HG03064 (cell line): Measurements from ENCODE around the gene MREG.

Source experiments
- ATAC-seq: cut with Tn5 transposase; IDR thresholded peaks from one replicate; pipeline ENCODE4 v1.9.1; 2021; ENCODE audit warnings: low read depth; ENCODE audit not compliant: unreplicated experiment

MREG gene

DNA sequence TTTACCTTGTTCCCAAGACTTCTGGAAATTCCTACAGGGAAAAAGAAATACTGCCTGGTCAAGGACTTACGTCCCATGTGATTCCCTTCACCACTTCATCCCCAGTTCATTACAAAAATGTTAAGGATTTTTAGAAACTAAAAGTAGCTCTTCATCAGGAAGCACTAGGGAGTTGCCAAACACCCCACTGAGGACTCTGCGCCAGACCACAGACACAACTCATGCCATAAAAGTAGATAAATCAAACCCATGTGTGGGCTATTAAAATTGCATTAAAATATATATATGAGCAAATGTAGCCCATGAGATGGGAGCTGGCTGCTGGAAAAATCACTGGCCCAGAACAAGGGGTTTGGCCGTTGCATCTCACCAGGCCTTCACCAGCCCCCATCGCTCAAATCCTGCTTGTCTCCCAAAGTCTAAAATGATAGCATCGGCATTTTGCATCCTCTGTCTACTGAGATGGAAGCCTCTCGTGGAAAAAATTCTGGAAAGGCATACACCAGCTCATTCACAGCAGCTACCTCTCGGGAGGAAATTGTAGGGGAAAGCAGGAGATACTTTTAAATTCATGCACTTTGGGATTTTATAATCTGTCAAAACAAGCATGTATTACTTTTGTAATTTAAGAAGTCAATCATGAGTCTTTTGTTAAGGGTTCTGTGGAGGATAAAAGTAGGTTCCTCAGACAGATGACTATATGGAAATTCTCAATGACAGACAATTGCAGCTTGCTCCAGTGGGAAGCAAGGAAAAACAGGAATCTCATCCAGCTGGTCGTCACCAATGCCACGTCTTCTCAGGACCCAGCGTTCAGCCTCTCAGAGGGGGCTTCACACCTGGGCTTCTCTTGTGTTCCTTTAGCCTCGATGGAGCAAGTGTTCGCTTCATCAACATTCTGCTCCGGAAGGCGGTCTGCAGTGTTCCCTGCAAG, 113.9 kb downstream of the MREG start:
- ATAC-seq: no peak

DNA sequence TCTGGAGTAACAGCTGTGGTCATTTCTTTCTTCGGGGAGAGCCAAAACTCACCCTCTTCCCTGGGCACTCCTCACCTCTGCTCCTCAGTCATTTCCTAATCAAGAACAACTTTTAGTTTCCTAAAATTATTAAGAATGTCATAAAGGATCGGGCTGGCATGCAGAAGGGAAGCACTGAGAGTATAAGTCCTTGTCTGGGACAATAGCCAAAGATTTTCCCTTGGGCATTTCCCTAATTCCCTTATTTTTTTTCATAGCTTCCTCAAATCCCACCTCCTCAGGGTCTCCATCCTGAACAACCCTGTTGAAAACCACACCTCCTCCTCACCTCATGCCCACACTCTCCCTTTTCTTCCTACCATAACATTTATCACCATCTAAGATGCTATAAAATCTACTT, 115.0 kb downstream of the MREG start:
- ATAC-seq: no peak

DNA sequence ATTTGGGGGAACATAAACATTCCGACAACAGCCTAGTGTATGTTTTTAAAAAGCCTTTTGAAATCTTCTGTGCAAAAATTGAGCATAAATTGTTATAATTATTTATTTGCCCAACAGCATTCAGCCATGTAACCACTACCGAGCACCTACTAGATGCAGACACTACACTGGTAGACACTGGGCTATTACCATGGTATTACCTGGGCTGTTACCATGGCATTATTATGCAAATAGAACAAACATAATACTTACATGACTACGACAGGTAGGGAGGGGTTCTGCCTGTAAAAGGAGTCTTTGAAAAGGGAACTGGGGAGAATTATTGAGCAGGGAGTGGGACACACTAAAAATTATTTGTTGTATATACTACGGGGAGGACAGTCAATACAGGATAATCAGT, 116.4 kb downstream of the MREG start:
- no peak for ATAC-seq

DNA sequence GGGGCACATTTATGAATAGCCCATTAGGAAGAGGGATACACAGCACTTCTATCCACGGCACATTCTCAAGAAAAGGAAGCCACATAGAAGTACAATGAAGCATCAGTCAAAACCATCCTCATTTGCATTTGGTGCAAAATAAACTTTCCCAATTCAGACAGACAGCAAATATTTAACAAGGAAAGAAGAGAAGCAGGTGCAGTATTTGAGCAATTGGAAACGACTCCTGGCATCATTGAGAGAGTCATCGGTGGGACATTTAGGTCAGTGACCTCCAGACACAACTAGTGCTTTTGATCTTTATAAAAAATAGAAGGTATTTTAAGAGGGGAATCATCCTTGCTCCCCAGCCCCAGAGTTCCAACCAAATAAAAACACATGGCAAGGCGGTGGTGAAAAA, 118.0 kb downstream of the MREG start:
- ATAC-seq: no peak
